ENCODE measurements around the gene MANEA.

MANEA gene

GRCh38 chr6:95614094-95614493, 36.8 kb downstream of the MANEA start:
- no peak for DNase-seq
- no peak for TF ChIP-seq POLR2A (IDR thresholded peaks at IDR 0.05; ENCODE audit: low read length)
- TF ChIP-seq GATA1 (IDR thresholded peaks at IDR 0.05; ENCODE audit: low read depth, low read length), result no peak

GRCh38 chr6:95629551-95629950, 52.2 kb downstream of the MANEA start:
- no peak for DNase-seq
- no peak for TF ChIP-seq GATA1 (IDR thresholded peaks at IDR 0.05; ENCODE audit: low read depth, low read length)
- TF ChIP-seq POLR2A (IDR thresholded peaks at IDR 0.05; ENCODE audit: low read length), result no peak

- TF ChIP-seq POLR2A (IDR thresholded peaks at IDR 0.05; ENCODE audit: low read length) (no peak), GATA1 (IDR thresholded peaks at IDR 0.05; ENCODE audit: low read depth, low read length) (no peak)
- no peak for DNase-seq
These were observed 59.5 kb downstream of the MANEA start for GRCh38 chr6:95636552-95637431.

DNA sequence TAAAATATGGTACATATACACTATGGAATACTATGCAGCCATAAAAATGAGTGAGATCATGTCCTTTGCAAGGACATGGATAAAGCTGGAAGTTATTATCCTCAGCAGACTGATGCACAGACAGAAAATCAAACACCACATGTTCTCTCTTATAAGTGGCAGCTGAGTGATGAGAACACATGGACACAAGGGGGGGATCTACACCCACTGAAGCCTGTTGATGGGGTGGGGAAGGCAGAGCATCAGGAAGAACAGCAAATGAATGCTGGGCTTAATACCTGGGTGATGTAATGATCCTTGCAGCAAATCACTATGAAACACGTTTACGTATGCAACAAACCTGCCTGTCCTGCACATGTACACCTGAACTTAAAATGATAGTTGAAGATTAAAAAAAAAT, 71.3 kb downstream of the MANEA start:
- TF ChIP-seq POLR2A (IDR thresholded peaks at IDR 0.05; ENCODE audit: low read length) (no peak), GATA1 (IDR thresholded peaks at IDR 0.05; ENCODE audit: low read depth, low read length) (no peak)
- DNase-seq, result no peak

GRCh38 chr6:95649451-95649850, 72.1 kb downstream of the MANEA start:
- TF ChIP-seq GATA1 (IDR thresholded peaks at IDR 0.05; ENCODE audit: low read depth, low read length) (no peak), POLR2A (IDR thresholded peaks at IDR 0.05; ENCODE audit: low read length) (no peak)
- DNase-seq, result no peak

DNA sequence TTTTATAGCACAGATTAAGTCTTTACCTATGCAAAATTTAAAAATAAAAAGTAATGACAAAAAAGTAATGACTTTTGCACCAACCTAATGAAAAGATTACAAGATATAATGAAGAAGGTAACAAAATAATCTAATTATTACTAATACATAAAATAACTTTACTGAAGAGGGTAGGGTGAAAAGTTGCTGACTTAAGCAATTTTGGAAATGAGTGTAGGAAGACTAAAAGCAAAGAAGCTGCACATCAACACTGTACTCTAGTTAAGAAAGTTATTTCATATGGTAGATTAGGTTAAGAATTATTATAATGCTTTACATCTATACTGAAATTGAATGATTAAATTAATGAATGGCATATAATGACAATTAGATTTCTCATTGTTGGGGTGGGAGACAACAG, 76.8 kb downstream of the MANEA start:
- TF ChIP-seq POLR2A (IDR thresholded peaks at IDR 0.05; ENCODE audit: low read length), result no peak
- no peak for TF ChIP-seq GATA1 (IDR thresholded peaks at IDR 0.05; ENCODE audit: low read depth, low read length)

GRCh38 chr6:95658886-95659285, 81.6 kb downstream of the MANEA start:
- no peak for DNase-seq
- TF ChIP-seq POLR2A (IDR thresholded peaks at IDR 0.05; ENCODE audit: low read length), result no peak
- TF ChIP-seq GATA1 (IDR thresholded peaks at IDR 0.05; ENCODE audit: low read depth, low read length), result no peak

More for the DNA sequence above, 76.8 kb downstream of the MANEA start:
- no peak for DNase-seq

Measured in erythroblast (primary cell).